Effector memory CD4-positive, alpha-beta T cell (primary cell): Measurements from ENCODE around the gene MYO1H.

ENCODE experiments used
- DNase-seq, 3 donors: peaks; one replicate each; pipeline ENCODE4 v3.0.0-alpha.2; 2020
- H3K27ac ChIP-seq: 2 replicates; pipeline ENCODE4 v1.7.0; 2013; ENCODE audit warnings: mild to moderate bottlenecking, low read length, moderate library complexity; ENCODE audit not compliant: insufficient read depth, poor library complexity, severe bottlenecking
- H3K27me3 ChIP-seq: replicated peaks from 2 replicates; pipeline ENCODE4 v1.7.0; 2013; ENCODE audit warnings: mild to moderate bottlenecking, low read length; ENCODE audit not compliant: insufficient read depth, control insufficient read depth, poor library complexity, severe bottlenecking
- H3K36me3 ChIP-seq: 2 replicates; pipeline ENCODE4 v1.7.0; 2013; ENCODE audit warnings: mild to moderate bottlenecking, low read length, moderate library complexity; ENCODE audit not compliant: control insufficient read depth, insufficient read depth
- H3K4me1 ChIP-seq: 2 replicates; pipeline ENCODE4 v1.7.0; 2013; ENCODE audit warnings: low read length, mild to moderate bottlenecking; ENCODE audit not compliant: control insufficient read depth, insufficient read depth, poor library complexity, severe bottlenecking
- H3K4me3 ChIP-seq: 2 replicates; pipeline ENCODE4 v1.7.0; 2013; ENCODE audit warnings: low read length, low read depth, mild to moderate bottlenecking; ENCODE audit not compliant: insufficient read depth, poor library complexity, severe bottlenecking
- H3K9me3 ChIP-seq: 2 replicates; pipeline ENCODE4 v1.7.0; 2013; ENCODE audit warnings: mild to moderate bottlenecking, low read length, moderate library complexity; ENCODE audit not compliant: control insufficient read depth

MYO1H gene

GRCh38 chr12:109488051-109488665, 140.5 kb downstream of the MYO1H start:
- Histone ChIP-seq H3K4me3 (no peak overlapping the region), H3K4me1 (no peaks in the 10 kb centered on the region), H3K27ac (no peak overlapping the region), H3K9me3 (no peaks in the 10 kb centered on the region), H3K36me3 (peaks cover 81% of the 10 kb centered on the region), H3K27me3 (no peaks in the 10 kb centered on the region)
- no peak for DNase-seq

GRCh38 chr12:109489016-109489954, 141.6 kb downstream of the MYO1H start:
- peaks cover 77% of the 10 kb centered on the region for H3K36me3 ChIP-seq
- H3K9me3 ChIP-seq: no peaks in the 10 kb centered on the region
- H3K27ac ChIP-seq: no peak overlapping the region
- H3K4me1 ChIP-seq: no peaks in the 10 kb centered on the region
- no peaks in the 10 kb centered on the region for H3K27me3 ChIP-seq
- DNase-seq: no peak
- no peak overlapping the region for H3K4me3 ChIP-seq

GRCh38 chr12:109489955-109490565, 142.4 kb downstream of the MYO1H start:
- Histone ChIP-seq H3K4me1 (no peaks in the 10 kb centered on the region), H3K4me3 (no peak overlapping the region), H3K36me3 (peaks cover 79% of the 10 kb centered on the region), H3K27ac (no peak overlapping the region), H3K27me3 (no peaks in the 10 kb centered on the region), H3K9me3 (no peaks in the 10 kb centered on the region)
- no peak for DNase-seq

GRCh38 chr12:109491671-109492070, 144.0 kb downstream of the MYO1H start:
- no peak for DNase-seq
- no peaks in the 10 kb centered on the region for H3K27me3 ChIP-seq
- no peaks in the 10 kb centered on the region for H3K9me3 ChIP-seq
- H3K36me3 ChIP-seq: peaks cover 67% of the 10 kb centered on the region
- no peak overlapping the region for H3K27ac ChIP-seq
- H3K4me1 ChIP-seq: no peaks in the 10 kb centered on the region
- no peak overlapping the region for H3K4me3 ChIP-seq

GRCh38 chr12:109492371-109492770, 144.7 kb downstream of the MYO1H start:
- H3K4me3 ChIP-seq: no peak overlapping the region
- H3K27ac ChIP-seq: no peak overlapping the region
- no peaks in the 10 kb centered on the region for H3K4me1 ChIP-seq
- H3K9me3 ChIP-seq: no peaks in the 10 kb centered on the region
- peaks cover 62% of the 10 kb centered on the region for H3K36me3 ChIP-seq
- no peak for DNase-seq
- H3K27me3 ChIP-seq: no peaks in the 10 kb centered on the region

GRCh38 chr12:109493090-109493489, 145.4 kb downstream of the MYO1H start:
- Histone ChIP-seq H3K27ac (no peak overlapping the region), H3K36me3 (peaks cover 62% of the 10 kb centered on the region), H3K4me3 (no peak overlapping the region), H3K27me3 (no peaks in the 10 kb centered on the region), H3K4me1 (no peaks in the 10 kb centered on the region), H3K9me3 (no peaks in the 10 kb centered on the region)
- no peak for DNase-seq

GRCh38 chr12:109493938-109494337, 146.2 kb downstream of the MYO1H start:
- no peak for DNase-seq
- Histone ChIP-seq H3K27ac (no peak overlapping the region), H3K4me3 (no peak overlapping the region), H3K4me1 (no peaks in the 10 kb centered on the region), H3K9me3 (no peaks in the 10 kb centered on the region), H3K36me3 (peaks cover 60% of the 10 kb centered on the region), H3K27me3 (no peaks in the 10 kb centered on the region)

- peaks cover 60% of the 10 kb centered on the region for H3K36me3 ChIP-seq
Measured at GRCh38 chr12:109494348-109494881, 146.7 kb downstream of the MYO1H start.

GRCh38 chr12:109495012-109495411, 147.3 kb downstream of the MYO1H start:
- peaks cover 57% of the 10 kb centered on the region for H3K36me3 ChIP-seq
- no peaks in the 10 kb centered on the region for H3K27me3 ChIP-seq
- H3K4me3 ChIP-seq: no peak overlapping the region
- H3K9me3 ChIP-seq: no peaks in the 10 kb centered on the region
- no peak for DNase-seq
- H3K27ac ChIP-seq: no peak overlapping the region
- no peaks in the 10 kb centered on the region for H3K4me1 ChIP-seq

More at GRCh38 chr12:109494348-109494881, 146.7 kb downstream of the MYO1H start:
- Histone ChIP-seq H3K27ac (no peak overlapping the region), H3K27me3 (no peaks in the 10 kb centered on the region), H3K4me3 (no peak overlapping the region), H3K9me3 (no peaks in the 10 kb centered on the region), H3K4me1 (no peaks in the 10 kb centered on the region)
- DNase-seq: no peak
